H9 (cell line): ENCODE results near the gene BCL2L15. TPM values are rescaled to one million over a fixed set of nuclear protein-coding genes. Genes with fewer than 3 reads are reported as not detected.

Experiments
- DNase-seq: peaks from one replicate; pipeline ENCODE4 v3.0.0-alpha.2; 2017
- H2AFZ ChIP-seq: one replicate; pipeline ENCODE4 v1.6.1; 2013; ENCODE audit warnings: mild to moderate bottlenecking, low read length, control low read depth, moderate library complexity
- H2AK5ac ChIP-seq: 2 replicates; pipeline ENCODE4 v1.6.1; 2013; ENCODE audit warnings: low read length, control low read depth, mixed read lengths; ENCODE audit not compliant: insufficient read length
- H2BK120ac ChIP-seq: one replicate; pipeline ENCODE4 v1.6.1; 2013; ENCODE audit warnings: low read depth, mild to moderate bottlenecking, low read length, control low read depth, inconsistent platforms; ENCODE audit not compliant: poor library complexity, severe bottlenecking
- H2BK12ac ChIP-seq: 2 replicates; pipeline ENCODE4 v1.6.1; 2013; ENCODE audit warnings: low read length, control low read depth, mixed read lengths, low read depth; ENCODE audit not compliant: insufficient read length
- H2BK15ac ChIP-seq: 2 replicates; pipeline ENCODE4 v1.6.1; 2013; ENCODE audit warnings: low read depth, low read length, control low read depth
- H2BK20ac ChIP-seq: one replicate; pipeline ENCODE4 v1.6.1; 2013; ENCODE audit warnings: low read depth, mild to moderate bottlenecking, low read length, control low read depth, inconsistent platforms; ENCODE audit not compliant: poor library complexity, severe bottlenecking
- H2BK5ac ChIP-seq: 2 replicates; pipeline ENCODE4 v1.6.1; 2013; ENCODE audit warnings: low read length, control low read depth, mixed read lengths; ENCODE audit not compliant: insufficient read length
- H3K14ac ChIP-seq: 2 replicates; pipeline ENCODE4 v1.6.1; 2013; ENCODE audit warnings: low read length, control low read depth; ENCODE audit not compliant: insufficient read depth
- H3K18ac ChIP-seq: 2 replicates; pipeline ENCODE4 v1.6.1; 2013; ENCODE audit warnings: low read depth, mild to moderate bottlenecking, mixed read lengths, low read length, control low read depth; ENCODE audit not compliant: insufficient read length
- H3K23ac ChIP-seq: 2 replicates; pipeline ENCODE4 v1.6.1; 2013; ENCODE audit warnings: low read length, control low read depth, mixed read lengths, low read depth; ENCODE audit not compliant: insufficient read length
- H3K23me2 ChIP-seq: 2 replicates; pipeline ENCODE4 v1.6.1; 2013; ENCODE audit warnings: low read depth, mild to moderate bottlenecking, mixed read lengths, low read length, control low read depth; ENCODE audit not compliant: insufficient read length, poor library complexity, severe bottlenecking
- H3K27ac ChIP-seq: 2 replicates; pipeline ENCODE4 v1.5.1; 2013; ENCODE audit warnings: low read length, control low read depth, mixed read lengths, low read depth; ENCODE audit not compliant: insufficient read length
- H3K27me3 ChIP-seq: 2 replicates; pipeline ENCODE4 v1.6.1; 2013; ENCODE audit warnings: low read length, control low read depth, inconsistent platforms; ENCODE audit not compliant: insufficient read depth
- H3K4ac ChIP-seq: 2 replicates; pipeline ENCODE4 v1.6.1; 2013; ENCODE audit warnings: low read depth, mild to moderate bottlenecking, control low read depth, inconsistent platforms, low read length, moderate library complexity
- H3K4me1 ChIP-seq: 2 replicates; pipeline ENCODE4 v1.6.1; 2013; ENCODE audit warnings: low read length, control low read depth, inconsistent platforms; ENCODE audit not compliant: insufficient read depth
- H3K4me2 ChIP-seq: 2 replicates; pipeline ENCODE4 v1.6.1; 2013; ENCODE audit warnings: low read length, control low read depth, mixed read lengths; ENCODE audit not compliant: insufficient read length, insufficient read depth
- H3K56ac ChIP-seq: 2 replicates; pipeline ENCODE4 v1.6.1; 2013; ENCODE audit warnings: low read depth, mild to moderate bottlenecking, mixed read lengths, low read length, control low read depth; ENCODE audit not compliant: insufficient read length
- H3K79me1 ChIP-seq: 2 replicates; pipeline ENCODE4 v1.6.1; 2013; ENCODE audit warnings: low read depth, mild to moderate bottlenecking, moderate library complexity, low read length, control low read depth, inconsistent platforms; ENCODE audit not compliant: insufficient read depth, poor library complexity, severe bottlenecking
- H3K79me2 ChIP-seq: 2 replicates; pipeline ENCODE4 v1.6.1; 2013; ENCODE audit warnings: low read length, control low read depth, inconsistent platforms; ENCODE audit not compliant: insufficient read depth
- H3K9ac ChIP-seq: 2 replicates; pipeline ENCODE4 v1.6.1; 2013; ENCODE audit warnings: low read length, control low read depth, mixed read lengths; ENCODE audit not compliant: insufficient read length; ENCODE audit errors: extremely low read depth
- H3K9me3 ChIP-seq: one replicate; pipeline ENCODE4 v1.6.1; 2013; ENCODE audit warnings: low read depth, low read length, inconsistent platforms; ENCODE audit not compliant: control insufficient read depth
- H3T11ph ChIP-seq: one replicate; pipeline ENCODE4 v1.6.1; 2013; ENCODE audit warnings: mild to moderate bottlenecking, low read length, control low read depth, inconsistent platforms
- H4K20me1 ChIP-seq: one replicate; pipeline ENCODE4 v1.6.1; 2013; ENCODE audit not compliant: control insufficient read depth, insufficient read length, insufficient read depth
- H4K5ac ChIP-seq: 2 replicates; pipeline ENCODE4 v1.6.1; 2013; ENCODE audit warnings: low read depth, mild to moderate bottlenecking, mixed read lengths, low read length, control low read depth; ENCODE audit not compliant: insufficient read length
- H4K8ac ChIP-seq: replicated peaks from 2 replicates; pipeline ENCODE4 v1.6.1; 2013; ENCODE audit warnings: low read length, control low read depth, mixed read lengths, low read depth; ENCODE audit not compliant: insufficient read length
- H4K91ac ChIP-seq: 2 replicates; pipeline ENCODE4 v1.6.1; 2013; ENCODE audit warnings: low read depth, mild to moderate bottlenecking, moderate library complexity, mixed read lengths, low read length, control low read depth; ENCODE audit not compliant: insufficient read length
- H3K27ac Mint-ChIP-seq, 3 experiments: 2 replicates in 2 of 3; 3 replicates in 1 of 3; pipeline ENCODE4 v1.8.0; 2020 to 2021; ENCODE audit warnings: mixed read lengths in 3 of 3, mild to moderate bottlenecking in 1 of 3, moderate library complexity in 1 of 3
- H3K27me3 Mint-ChIP-seq: 2 replicates; pipeline ENCODE4 v1.8.0; 2021; ENCODE audit warnings: low read depth, mild to moderate bottlenecking, moderate library complexity, mixed read lengths
- H3K36me3 Mint-ChIP-seq, 3 experiments: 2 replicates in 2 of 3; 3 replicates in 1 of 3; pipeline ENCODE4 v1.8.0; 2020 to 2021; ENCODE audit warnings: low read depth in 3 of 3, mixed read lengths in 3 of 3; ENCODE audit not compliant: insufficient read depth in 1 of 3
- H3K4me1 Mint-ChIP-seq, 2 experiments: 2 replicates each; pipeline ENCODE4 v1.8.0; 2020; ENCODE audit warnings: mixed read lengths in 2 of 2
- H3K4me3 Mint-ChIP-seq, 2 experiments: 2 replicates in 1 of 2; 3 replicates in 1 of 2; pipeline ENCODE4 v1.8.0; 2020 to 2021; ENCODE audit warnings: mild to moderate bottlenecking in 2 of 2, mixed read lengths in 2 of 2, moderate library complexity in 1 of 2
- H3K9me3 Mint-ChIP-seq, 2 experiments: 2 replicates in 1 of 2; 3 replicates in 1 of 2; pipeline ENCODE4 v1.8.0; 2020; ENCODE audit warnings: mild to moderate bottlenecking in 2 of 2, mixed read lengths in 2 of 2, moderate library complexity in 1 of 2
- WGBS: extraction: QIAGEN DNeasy Blood & Tissue Kit; methylation state at CpG from one replicate; pipeline ENCODE4 v1.1.7; 2013; ENCODE audit warnings: missing lambda C conversion rate, low lambda C conversion rate, mixed read lengths; ENCODE audit not compliant: insufficient read length; ENCODE audit errors: extremely low coverage; 5-methylcytosine and 5-hydroxymethylcytosine counted together
- total RNA-seq: library from RNA; stranded (reverse); gene quantifications from 2 replicates; pipeline ENCODE4 v1.2.1, GENCODE V29; 2021
- TF ChIP-seq, protein P1 (sequence below): fragments of 200-600 bp; sonication (generic); conservative IDR thresholded peaks from 3 replicates; pipeline ENCODE4 v1.8.0; 2021; ENCODE audit warnings: antibody characterized with exemption, mild to moderate bottlenecking

Gene BCL2L15
- total RNA-seq, 1 experiment from 2014 or later = 0.22 TPM

DNA sequence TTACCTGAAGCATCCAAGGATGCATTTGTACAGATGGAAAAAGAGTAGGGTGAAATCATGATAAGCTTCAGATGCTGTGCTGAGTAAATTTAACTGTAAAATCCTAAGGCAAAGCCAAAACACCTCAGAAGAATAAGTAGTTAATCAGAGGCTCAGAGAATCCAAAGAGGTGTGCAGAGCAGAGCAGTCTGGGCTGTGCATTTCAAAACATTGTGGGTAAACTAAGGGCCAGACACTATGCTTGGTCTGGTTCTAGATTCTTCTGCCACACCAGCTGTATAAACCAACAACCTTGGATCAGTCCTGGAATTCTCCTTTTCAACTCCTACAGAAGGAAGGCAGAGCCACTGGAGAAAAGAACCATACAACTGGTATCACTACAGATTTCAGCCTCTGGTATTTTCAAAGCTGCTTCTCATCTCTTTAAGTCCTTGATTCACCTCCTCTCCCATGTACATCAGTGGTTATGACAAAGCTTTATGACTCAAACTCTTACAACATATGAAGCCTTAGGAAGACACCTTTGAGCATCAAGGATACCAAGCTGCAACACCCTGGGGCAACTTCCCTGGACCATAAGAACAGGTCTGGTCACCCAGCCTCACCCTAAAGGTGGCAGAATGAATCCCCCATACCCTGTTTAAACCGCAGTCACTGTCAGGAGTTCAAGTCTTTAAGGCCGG is 30.2 kb upstream of the BCL2L15 start:
- H2BK15ac ChIP-seq = no peak overlapping the region
- no peak overlapping the region for H2BK5ac ChIP-seq
- H3K4me1 ChIP-seq = no peaks in the 10 kb centered on the region
- no peaks in the 10 kb centered on the region for H3K27me3 ChIP-seq
- H3K4ac ChIP-seq = no peak overlapping the region
- H3K9me3 Mint-ChIP-seq = no peaks in the 10 kb centered on the region
- H3K23me2 ChIP-seq = no peaks in the 10 kb centered on the region
- no peak overlapping the region for H3K9ac ChIP-seq
- no peak for DNase-seq
- no peaks in the 10 kb centered on the region for H3K79me2 ChIP-seq
- peak overlapping the region in 1 of 3 experiments; percentile 27; a peak in 1 of 7 replicates for H3K27ac Mint-ChIP-seq
- H3K79me1 ChIP-seq = no peaks in the 10 kb centered on the region
- H3K27ac ChIP-seq = no peak overlapping the region
- H3K56ac ChIP-seq = no peak overlapping the region
- H2BK20ac ChIP-seq = no peak overlapping the region
- H3K18ac ChIP-seq = no peak overlapping the region
- H3K9me3 ChIP-seq = no peaks in the 10 kb centered on the region
- H3K27me3 Mint-ChIP-seq = peaks cover 8% of the 10 kb centered on the region
- no peak overlapping the region for H3K23ac ChIP-seq
- H3T11ph ChIP-seq = no peak overlapping the region
- no peak overlapping the region for H3K4me3 Mint-ChIP-seq
- no CpG with 5 or more reads among the region's 2 CpGs for WGBS
- H4K91ac ChIP-seq = no peak overlapping the region
- H3K4me2 ChIP-seq = no peak overlapping the region
- H2AFZ ChIP-seq = no peak overlapping the region
- H3K14ac ChIP-seq = no peak overlapping the region
- peaks cover 3% of the 10 kb centered on the region in 2 experiments; a peak in 1 of 4 replicates for H3K4me1 Mint-ChIP-seq
- no peak overlapping the region for H2BK12ac ChIP-seq
- no peaks in the 10 kb centered on the region for H4K20me1 ChIP-seq
- TF ChIP-seq, protein P1, sequence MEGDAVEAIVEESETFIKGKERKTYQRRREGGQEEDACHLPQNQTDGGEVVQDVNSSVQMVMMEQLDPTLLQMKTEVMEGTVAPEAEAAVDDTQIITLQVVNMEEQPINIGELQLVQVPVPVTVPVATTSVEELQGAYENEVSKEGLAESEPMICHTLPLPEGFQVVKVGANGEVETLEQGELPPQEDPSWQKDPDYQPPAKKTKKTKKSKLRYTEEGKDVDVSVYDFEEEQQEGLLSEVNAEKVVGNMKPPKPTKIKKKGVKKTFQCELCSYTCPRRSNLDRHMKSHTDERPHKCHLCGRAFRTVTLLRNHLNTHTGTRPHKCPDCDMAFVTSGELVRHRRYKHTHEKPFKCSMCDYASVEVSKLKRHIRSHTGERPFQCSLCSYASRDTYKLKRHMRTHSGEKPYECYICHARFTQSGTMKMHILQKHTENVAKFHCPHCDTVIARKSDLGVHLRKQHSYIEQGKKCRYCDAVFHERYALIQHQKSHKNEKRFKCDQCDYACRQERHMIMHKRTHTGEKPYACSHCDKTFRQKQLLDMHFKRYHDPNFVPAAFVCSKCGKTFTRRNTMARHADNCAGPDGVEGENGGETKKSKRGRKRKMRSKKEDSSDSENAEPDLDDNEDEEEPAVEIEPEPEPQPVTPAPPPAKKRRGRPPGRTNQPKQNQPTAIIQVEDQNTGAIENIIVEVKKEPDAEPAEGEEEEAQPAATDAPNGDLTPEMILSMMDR = no peak
- H2BK120ac ChIP-seq = no peak overlapping the region
- H3K36me3 Mint-ChIP-seq = no peaks in the 10 kb centered on the region
- H2AK5ac ChIP-seq = no peak overlapping the region
- no peak overlapping the region for H4K8ac ChIP-seq
- no peak overlapping the region for H4K5ac ChIP-seq
